Measurements from ENCODE around the gene SNX4. TPM values are rescaled to one million over a fixed set of nuclear protein-coding genes. Genes with fewer than 3 reads are reported as not detected.

The SNX4 gene
- total RNA-seq, 1 donor from 2014 or later = 38.4 TPM

GRCh38 chr3:125428216-125428830, 91.7 kb downstream of the SNX4 start:
- Mint-ChIP-seq H3K27me3 (no peaks in the 10 kb centered on the region), H3K4me1 (ENCODE audit: low read depth) (no peaks in the 10 kb centered on the region), H3K36me3 (ENCODE audit: insufficient read depth) (no peaks in the 10 kb centered on the region), H3K27ac (no peak overlapping the region), H3K4me3 (ENCODE audit: low read depth) (no peak overlapping the region), H3K9me3 (ENCODE audit: low read depth) (no peaks in the 10 kb centered on the region)
- no peak for TF ChIP-seq CTCF (IDR thresholded peaks at IDR 0.05; ENCODE audit: unreplicated experiment)
- DNase-seq (ENCODE audit: low spot score, unreplicated experiment) = no peak

- H3K27ac Mint-ChIP-seq = no peak overlapping the region
- H3K27me3 Mint-ChIP-seq = no peaks in the 10 kb centered on the region
Observed at GRCh38 chr3:125418306-125418705, 101.7 kb downstream of the SNX4 start.

GRCh38 chr3:125416235-125416634, 103.8 kb downstream of the SNX4 start:
- Mint-ChIP-seq H3K4me3 (ENCODE audit: low read depth) (no peak overlapping the region), H3K27me3 (peaks cover 5% of the 10 kb centered on the region), H3K36me3 (ENCODE audit: insufficient read depth) (no peaks in the 10 kb centered on the region)

More at GRCh38 chr3:125418306-125418705, 101.7 kb downstream of the SNX4 start:
- H3K36me3 Mint-ChIP-seq (ENCODE audit: insufficient read depth) = no peaks in the 10 kb centered on the region
- no peak for TF ChIP-seq CTCF (IDR thresholded peaks at IDR 0.05; ENCODE audit: unreplicated experiment)
- H3K9me3 Mint-ChIP-seq (ENCODE audit: low read depth) = peaks cover 5% of the 10 kb centered on the region
- no peaks in the 10 kb centered on the region for H3K4me1 Mint-ChIP-seq (ENCODE audit: low read depth)
- no peak for DNase-seq (ENCODE audit: low spot score, unreplicated experiment)
- no peak overlapping the region for H3K4me3 Mint-ChIP-seq (ENCODE audit: low read depth)

GRCh38 chr3:125414669-125415068, 105.3 kb downstream of the SNX4 start:
- peaks cover 12% of the 10 kb centered on the region for H3K27me3 Mint-ChIP-seq
- H3K36me3 Mint-ChIP-seq (ENCODE audit: insufficient read depth) = no peaks in the 10 kb centered on the region
- H3K4me3 Mint-ChIP-seq (ENCODE audit: low read depth) = no peak overlapping the region
- TF ChIP-seq CTCF (IDR thresholded peaks at IDR 0.05; ENCODE audit: unreplicated experiment) = no peak
- no peak for DNase-seq (ENCODE audit: low spot score, unreplicated experiment)
- peaks cover 4% of the 10 kb centered on the region for H3K9me3 Mint-ChIP-seq (ENCODE audit: low read depth)
- no peaks in the 10 kb centered on the region for H3K4me1 Mint-ChIP-seq (ENCODE audit: low read depth)
- no peak overlapping the region for H3K27ac Mint-ChIP-seq

More at GRCh38 chr3:125416235-125416634, 103.8 kb downstream of the SNX4 start:
- no peak for TF ChIP-seq CTCF (IDR thresholded peaks at IDR 0.05; ENCODE audit: unreplicated experiment)
- H3K27ac Mint-ChIP-seq = no peak overlapping the region
- no peaks in the 10 kb centered on the region for H3K4me1 Mint-ChIP-seq (ENCODE audit: low read depth)
- peaks cover 5% of the 10 kb centered on the region for H3K9me3 Mint-ChIP-seq (ENCODE audit: low read depth)
- DNase-seq (ENCODE audit: low spot score, unreplicated experiment) = no peak

- Mint-ChIP-seq H3K4me1 (ENCODE audit: low read depth) (no peaks in the 10 kb centered on the region), H3K27me3 (peaks cover 12% of the 10 kb centered on the region), H3K36me3 (ENCODE audit: insufficient read depth) (no peaks in the 10 kb centered on the region), H3K27ac (no peak overlapping the region), H3K9me3 (ENCODE audit: low read depth) (peaks cover 4% of the 10 kb centered on the region), H3K4me3 (ENCODE audit: low read depth) (no peak overlapping the region)
- no peak for DNase-seq (ENCODE audit: low spot score, unreplicated experiment)
- TF ChIP-seq CTCF (IDR thresholded peaks at IDR 0.05; ENCODE audit: unreplicated experiment) = no peak
Observed at GRCh38 chr3:125410922-125411321, 109.1 kb downstream of the SNX4 start.
